Mesodermal cell (in vitro differentiated cells): Measurements from ENCODE around the gene PFKFB2.

Source experiments
- H3K27ac ChIP-seq: 2 replicates; pipeline ENCODE4 v1.7.0; 2013; ENCODE audit warnings: mild to moderate bottlenecking, low read depth, low read length, moderate library complexity; ENCODE audit not compliant: severe bottlenecking
- H3K36me3 ChIP-seq: 2 replicates; pipeline ENCODE4 v1.7.1; 2013; ENCODE audit warnings: mild to moderate bottlenecking, low read length, moderate library complexity; ENCODE audit not compliant: control insufficient read depth, insufficient read depth
- H3K4me1 ChIP-seq: one replicate; pipeline ENCODE4 v1.7.1; 2013; ENCODE audit warnings: mild to moderate bottlenecking, low read length; ENCODE audit not compliant: insufficient read depth, control insufficient read depth, poor library complexity, severe bottlenecking
- H3K4me3 ChIP-seq: 2 replicates; pipeline ENCODE4 v1.7.0; 2013; ENCODE audit warnings: low read length, control low read depth, mild to moderate bottlenecking; ENCODE audit not compliant: insufficient read depth, poor library complexity, severe bottlenecking; ENCODE audit errors: extremely low read depth
- H3K9me3 ChIP-seq: 2 replicates; pipeline ENCODE4 v1.7.1; 2013; ENCODE audit warnings: mild to moderate bottlenecking, low read length, moderate library complexity; ENCODE audit not compliant: control insufficient read depth
- WGBS, 2 experiments: methylation state at CpG; one replicate each; pipeline ENCODE4 v1.1.5; 2013; ENCODE audit warnings: missing lambda C conversion rate in 2 of 2; ENCODE audit not compliant: insufficient coverage in 2 of 2; 5-methylcytosine and 5-hydroxymethylcytosine counted together

PFKFB2 gene

GRCh38 chr1:207091200-207091908, 38.3 kb downstream of the PFKFB2 start:
- Histone ChIP-seq H3K9me3 (no peaks in the 10 kb centered on the region), H3K4me1 (peaks cover 28% of the 10 kb centered on the region), H3K4me3 (no peak overlapping the region), H3K36me3 (no peaks in the 10 kb centered on the region), H3K27ac (no peak overlapping the region)
- WGBS, 2 experiments = 86 to 90% methylated on average over 4 of the region's 4 CpGs

- no peak overlapping the region for H3K4me3 ChIP-seq
- H3K27ac ChIP-seq = no peak overlapping the region
- no peaks in the 10 kb centered on the region for H3K36me3 ChIP-seq
- 67 to 100% methylated on average over 1 of the region's 2 CpGs for WGBS, 2 experiments
- H3K9me3 ChIP-seq = no peaks in the 10 kb centered on the region
- H3K4me1 ChIP-seq = peaks cover 9% of the 10 kb centered on the region
Observed at GRCh38 chr1:207093944-207094343, 40.9 kb downstream of the PFKFB2 start.

GRCh38 chr1:207097871-207098324, 44.8 kb downstream of the PFKFB2 start:
- H3K4me1 ChIP-seq = no peaks in the 10 kb centered on the region
- no peaks in the 10 kb centered on the region for H3K9me3 ChIP-seq
- no peak overlapping the region for H3K27ac ChIP-seq
- WGBS, 2 experiments = 85 to 93% methylated on average over 2 to 3 of the region's 3 CpGs
- no peaks in the 10 kb centered on the region for H3K36me3 ChIP-seq
- no peak overlapping the region for H3K4me3 ChIP-seq

GRCh38 chr1:207101720-207102119, 48.6 kb downstream of the PFKFB2 start:
- no peak overlapping the region for H3K4me3 ChIP-seq
- WGBS, 2 experiments = 75 to 100% methylated on average over 1 of the region's 1 CpG
- H3K27ac ChIP-seq = no peak overlapping the region
- H3K36me3 ChIP-seq = no peaks in the 10 kb centered on the region
- H3K4me1 ChIP-seq = no peaks in the 10 kb centered on the region
- H3K9me3 ChIP-seq = no peaks in the 10 kb centered on the region

- H3K4me1 ChIP-seq = no peaks in the 10 kb centered on the region
- 81 to 90% methylated on average over 3 of the region's 5 CpGs for WGBS, 2 experiments
- H3K4me3 ChIP-seq = no peak overlapping the region
- H3K9me3 ChIP-seq = no peaks in the 10 kb centered on the region
- no peak overlapping the region for H3K27ac ChIP-seq
- H3K36me3 ChIP-seq = no peaks in the 10 kb centered on the region
Observed at GRCh38 chr1:207102146-207102545, 49.1 kb downstream of the PFKFB2 start.

GRCh38 chr1:207102659-207103058, 49.6 kb downstream of the PFKFB2 start:
- no peak overlapping the region for H3K27ac ChIP-seq
- H3K4me1 ChIP-seq = no peaks in the 10 kb centered on the region
- WGBS, 2 experiments = 80 to 100% methylated on average over 1 of the region's 1 CpG
- no peaks in the 10 kb centered on the region for H3K9me3 ChIP-seq
- no peak overlapping the region for H3K4me3 ChIP-seq
- no peaks in the 10 kb centered on the region for H3K36me3 ChIP-seq

GRCh38 chr1:207103892-207104373, 50.9 kb downstream of the PFKFB2 start, which contains the start of gene C4BPA:
TSS of gene C4BPA (plus strand) at chr1:207104233. CDS start at chr1:207113026, 8,793 bp downstream.
- Histone ChIP-seq H3K27ac (no peak within 1 kb of the TSS), H3K36me3 (no peaks in the 10 kb centered on the region), H3K4me3 (no peak within 1 kb of the TSS), H3K9me3 (no peaks in the 10 kb centered on the region), H3K4me1 (no peaks in the 10 kb centered on the region)
- WGBS, 2 experiments = 94 to 100% methylated on average over 3 to 4 of the region's 7 CpGs

GRCh38 chr1:207109004-207109403, 55.9 kb downstream of the PFKFB2 start:
- H3K27ac ChIP-seq = no peak overlapping the region
- WGBS, 2 experiments = 92% methylated on average over 2 of the region's 3 CpGs; no CpG with 5 or more reads in 1 of the 2 experiments
- no peaks in the 10 kb centered on the region for H3K9me3 ChIP-seq
- H3K4me1 ChIP-seq = no peaks in the 10 kb centered on the region
- H3K36me3 ChIP-seq = no peaks in the 10 kb centered on the region
- H3K4me3 ChIP-seq = no peak overlapping the region

- no peak overlapping the region for H3K4me3 ChIP-seq
- H3K4me1 ChIP-seq = no peaks in the 10 kb centered on the region
- WGBS, 2 experiments = 83 to 90% methylated on average over 1 to 2 of the region's 2 CpGs
- no peak overlapping the region for H3K27ac ChIP-seq
- H3K36me3 ChIP-seq = no peaks in the 10 kb centered on the region
- no peaks in the 10 kb centered on the region for H3K9me3 ChIP-seq
Observed at GRCh38 chr1:207112616-207113296, 59.7 kb downstream of the PFKFB2 start.

- no CpG with 5 or more reads among the region's 5 CpGs for WGBS, 2 experiments
- no peaks in the 10 kb centered on the region for H3K36me3 ChIP-seq
- no peaks in the 10 kb centered on the region for H3K4me1 ChIP-seq
- H3K9me3 ChIP-seq = no peaks in the 10 kb centered on the region
- H3K4me3 ChIP-seq = no peak overlapping the region
- no peak overlapping the region for H3K27ac ChIP-seq
Observed at GRCh38 chr1:207115269-207115668, 62.2 kb downstream of the PFKFB2 start.

GRCh38 chr1:207124389-207124788, 71.3 kb downstream of the PFKFB2 start:
- WGBS, 2 experiments = 86 to 94% methylated on average over 1 to 2 of the region's 3 CpGs
- no peak overlapping the region for H3K4me3 ChIP-seq

More at GRCh38 chr1:207124389-207124788, 71.3 kb downstream of the PFKFB2 start:
- Histone ChIP-seq H3K36me3 (no peaks in the 10 kb centered on the region), H3K4me1 (no peaks in the 10 kb centered on the region), H3K9me3 (peaks cover 3% of the 10 kb centered on the region), H3K27ac (no peak overlapping the region)
